Measurements from ENCODE around the gene GNAQ. TPM values are rescaled to one million over a fixed set of nuclear protein-coding genes. Genes with fewer than 3 reads are reported as not detected.

GNAQ gene
- polyA plus RNA-seq, 1 of the 3 experiments (the other 2 are of a cell fraction) = 20.9 TPM

DNA sequence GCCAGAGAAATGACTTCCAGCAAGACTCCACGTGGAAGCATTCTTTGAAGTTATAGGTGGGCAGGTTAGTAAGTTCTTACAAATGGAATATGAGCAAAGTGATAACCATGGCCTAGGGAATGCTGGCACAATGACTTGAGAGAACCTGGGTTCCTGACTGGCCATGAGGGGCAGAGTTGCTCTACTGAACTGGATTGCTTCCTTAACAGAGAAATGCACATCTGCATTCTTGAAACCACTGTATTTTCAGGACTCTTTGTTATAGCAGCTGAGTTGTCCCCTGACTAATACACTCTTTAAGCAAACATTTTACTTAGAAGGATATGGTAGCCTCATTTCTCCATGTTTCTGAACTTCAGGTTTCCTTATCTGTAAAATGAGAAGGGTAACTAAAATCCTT is 275.2 kb downstream of the GNAQ start:
- no peak for TF ChIP-seq ELF1 (IDR thresholded peaks at IDR 0.05)
- TF ChIP-seq GATA2 (CRISPR knock-in tag; IDR thresholded peaks at IDR 0.05) = no peak
- TF ChIP-seq SIN3A (IDR thresholded peaks at IDR 0.05; ENCODE audit: borderline replicate concordance, low read depth, low read length) = no peak
- no peak for TF ChIP-seq EZH2phosphoT487 (IDR thresholded peaks at IDR 0.05; ENCODE audit: borderline replicate concordance, low read depth)
- TF ChIP-seq RFX5 (IDR thresholded peaks at IDR 0.05; ENCODE audit: low read length) = no peak
- no peak for TF ChIP-seq NFIC (IDR thresholded peaks at IDR 0.05; ENCODE audit: borderline replicate concordance)
- TF ChIP-seq REST (IDR thresholded peaks at IDR 0.05; ENCODE audit: low read depth, low read length) = no peak
- no peak for TF ChIP-seq JUND (IDR thresholded peaks at IDR 0.05)
- no peak for TF ChIP-seq TCF12 (IDR thresholded peaks at IDR 0.05)
- TF ChIP-seq, protein P1, sequence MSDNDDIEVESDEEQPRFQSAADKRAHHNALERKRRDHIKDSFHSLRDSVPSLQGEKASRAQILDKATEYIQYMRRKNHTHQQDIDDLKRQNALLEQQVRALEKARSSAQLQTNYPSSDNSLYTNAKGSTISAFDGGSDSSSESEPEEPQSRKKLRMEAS (IDR thresholded peaks at IDR 0.05; ENCODE audit: low read depth) = no peak
- no peak for TF ChIP-seq YY1 (IDR thresholded peaks at IDR 0.05; ENCODE audit: low read depth)
- TF ChIP-seq GABPA (IDR thresholded peaks at IDR 0.05; ENCODE audit: low read depth) = no peak
- TF ChIP-seq EP300 (IDR thresholded peaks at IDR 0.05; ENCODE audit: borderline replicate concordance in 1 of 2, low read depth in 1 of 2, low read length in 1 of 2) = no peak
- TF ChIP-seq TAF1 (IDR thresholded peaks at IDR 0.05; ENCODE audit: borderline replicate concordance, low read depth, low read length) = no peak
- TF ChIP-seq RCOR1 (IDR thresholded peaks at IDR 0.05; ENCODE audit: low read length) = no peak
- no peak for TF ChIP-seq FOXM1 (IDR thresholded peaks at IDR 0.05; ENCODE audit: low read depth)
- TF ChIP-seq PBX3 (IDR thresholded peaks at IDR 0.05) = no peak
- no peak for TF ChIP-seq RAD21 (IDR thresholded peaks at IDR 0.05; ENCODE audit: low read length)
- TF ChIP-seq SMC3 (IDR thresholded peaks at IDR 0.05; ENCODE audit: low read depth, low read length) = no peak
- TF ChIP-seq ZBTB33 (IDR thresholded peaks at IDR 0.05; ENCODE audit: borderline replicate concordance, low read depth) = no peak
- H3K9ac ChIP-seq = no peak overlapping the region
- peaks cover 0 to 3% of the 10 kb centered on the region in 2 experiments for H3K36me3 ChIP-seq (replicated peaks in 1 of 2; ENCODE audit: control insufficient read depth in 1 of 2, insufficient read depth in 2 of 2, low read length in 1 of 2)
- H3K79me2 ChIP-seq (ENCODE audit: insufficient read depth) = 0 out of 2 replicates have a peak, but pooled peaks cover 9% of the 10 kb centered on the region
- H3K9me3 ChIP-seq = no peaks in the 10 kb centered on the region
- 0% methylated on average over 1 of the region's 1 CpG for WGBS (ENCODE audit: low lambda C conversion rate)
- no peaks in the 10 kb centered on the region for H4K20me1 ChIP-seq (ENCODE audit: insufficient read depth)
- no peak overlapping the region for H2AFZ ChIP-seq (ENCODE audit: low read depth)
- no peak overlapping the region for H3K27ac ChIP-seq (ENCODE audit: low read depth in 2 of 2, low read length in 1 of 2)
- DNase-seq = no peak
- H3F3A ChIP-seq (replicated peaks; ENCODE audit: insufficient read depth) = peaks cover 20% of the 10 kb centered on the region
- no peaks in the 10 kb centered on the region for H3K27me3 ChIP-seq (ENCODE audit: insufficient read depth)
- no peak overlapping the region for H3K4me2 ChIP-seq
- H3K9me2 ChIP-seq = no peaks in the 10 kb centered on the region
- ChIA-PET CTCF (interaction anchor here (1.2 to 2.5 kb wide), 3 partner anchors 298 to 323 kb away, joined by 3 to 15 read pairs (median 7); no protein-coding TSS in a partner anchor), POLR2A (no interaction called here)
- no peak overlapping the region for H3K4me3 ChIP-seq (ENCODE audit: low read depth in 2 of 2, low read length in 1 of 2)
- H3K4me1 ChIP-seq (ENCODE audit: control insufficient read depth in 1 of 2, insufficient read depth in 2 of 2, low read depth in 1 of 2, low read length in 1 of 2) = peaks cover 16 to 20% of the 10 kb centered on the region in 2 experiments; a peak in 3 of 4 replicates

All from SK-N-SH (cell line).